ENCODE data around the gene PRICKLE4.
"Not testable (repeated sequence)": the region's sequence is repeated elsewhere in the genome, so short reads cannot be mapped to it uniquely, and the experiment has no call there.

- not testable (repeated sequence) for TF ChIP-seq ZNF274 (IDR thresholded peaks at IDR 0.05; ENCODE audit: low read depth, low read length); SUZ12 (IDR thresholded peaks at IDR 0.05; ENCODE audit: extremely low read depth, insufficient read depth, insufficient read length)
These were observed 31.4 kb downstream of the PRICKLE4 start for GRCh38 chr6:41811946-41812345.
